Osteocyte (in vitro differentiated cells): ENCODE measurements around the gene DPYD. TPM values are rescaled to one million over a fixed set of nuclear protein-coding genes. Genes with fewer than 3 reads are reported as not detected.

Experiments
- DNase-seq: peaks from one replicate; pipeline ENCODE4 v3.0.0; 2021; ENCODE audit warnings: mixed read lengths; ENCODE audit not compliant: unreplicated experiment; ENCODE audit errors: extremely low spot score
- H3K27ac Mint-ChIP-seq: one replicate; pipeline ENCODE4 v1.8.0; 2021; ENCODE audit warnings: mild to moderate bottlenecking, mixed read lengths; ENCODE audit not compliant: unreplicated experiment
- H3K27me3 Mint-ChIP-seq: one replicate; pipeline ENCODE4 v1.8.0; 2021; ENCODE audit warnings: mixed read lengths; ENCODE audit not compliant: unreplicated experiment
- H3K36me3 Mint-ChIP-seq: one replicate; pipeline ENCODE4 v1.8.0; 2021; ENCODE audit warnings: mixed read lengths; ENCODE audit not compliant: unreplicated experiment
- H3K4me1 Mint-ChIP-seq: one replicate; pipeline ENCODE4 v1.8.0; 2021; ENCODE audit warnings: mixed read lengths; ENCODE audit not compliant: unreplicated experiment
- H3K4me3 Mint-ChIP-seq: one replicate; pipeline ENCODE4 v1.8.0; 2021; ENCODE audit warnings: mild to moderate bottlenecking, moderate library complexity, mixed read lengths; ENCODE audit not compliant: unreplicated experiment
- H3K9me3 Mint-ChIP-seq: one replicate; pipeline ENCODE4 v1.8.0; 2021; ENCODE audit warnings: mixed read lengths; ENCODE audit not compliant: unreplicated experiment
- CTCF ChIP-seq: fragments of 200-600 bp; sonication (generic); IDR thresholded peaks from 2 replicates; pipeline ENCODE4 v1.5.0; 2021; ENCODE audit warnings: antibody characterized with exemption, mild to moderate bottlenecking, moderate library complexity
- total RNA-seq: library from RNA; stranded (reverse); gene quantifications from 2 replicates; pipeline ENCODE4 v1.2.1, GENCODE V29; 2021

DPYD gene
- total RNA-seq, 1 donor from 2014 or later = 44.0 TPM

GRCh38 chr1:97893844-97894243 lies 27.0 kb downstream of the DPYD start:
- no peak overlapping the region for H3K4me3 Mint-ChIP-seq
- no peaks in the 10 kb centered on the region for H3K27me3 Mint-ChIP-seq
- peaks cover 27% of the 10 kb centered on the region for H3K9me3 Mint-ChIP-seq
- no peak for DNase-seq
- no peak overlapping the region for H3K27ac Mint-ChIP-seq
- no peak for TF ChIP-seq CTCF
- peaks cover 10% of the 10 kb centered on the region for H3K4me1 Mint-ChIP-seq
- peaks cover 24% of the 10 kb centered on the region for H3K36me3 Mint-ChIP-seq

GRCh38 chr1:97886199-97886598 lies 34.6 kb downstream of the DPYD start:
- Mint-ChIP-seq H3K4me3 (no peak overlapping the region), H3K36me3 (peaks cover 28% of the 10 kb centered on the region), H3K4me1 (peaks cover 11% of the 10 kb centered on the region), H3K9me3 (peaks cover 32% of the 10 kb centered on the region), H3K27ac (no peak overlapping the region), H3K27me3 (no peaks in the 10 kb centered on the region)
- TF ChIP-seq CTCF = no peak
- no peak for DNase-seq

- H3K27me3 Mint-ChIP-seq = no peaks in the 10 kb centered on the region
- peaks cover 30% of the 10 kb centered on the region for H3K36me3 Mint-ChIP-seq
- H3K27ac Mint-ChIP-seq = no peak overlapping the region
- H3K9me3 Mint-ChIP-seq = peaks cover 16% of the 10 kb centered on the region
- peaks cover 11% of the 10 kb centered on the region for H3K4me1 Mint-ChIP-seq
- no peak for TF ChIP-seq CTCF
- no peak overlapping the region for H3K4me3 Mint-ChIP-seq
- no peak for DNase-seq
Observed at GRCh38 chr1:97883823-97884222, 37.0 kb downstream of the DPYD start.

GRCh38 chr1:97877307-97877706 lies 43.5 kb downstream of the DPYD start:
- Mint-ChIP-seq H3K9me3 (no peaks in the 10 kb centered on the region), H3K27me3 (no peaks in the 10 kb centered on the region)
- DNase-seq = no peak

GRCh38 chr1:97875996-97876395 lies 44.8 kb downstream of the DPYD start:
- H3K4me3 Mint-ChIP-seq = no peak overlapping the region
- no peak for TF ChIP-seq CTCF
- H3K27me3 Mint-ChIP-seq = no peaks in the 10 kb centered on the region
- no peak overlapping the region for H3K27ac Mint-ChIP-seq
- H3K9me3 Mint-ChIP-seq = no peaks in the 10 kb centered on the region
- no peak for DNase-seq
- peaks cover 40% of the 10 kb centered on the region for H3K36me3 Mint-ChIP-seq
- peaks cover 11% of the 10 kb centered on the region for H3K4me1 Mint-ChIP-seq

More at GRCh38 chr1:97877307-97877706, 43.5 kb downstream of the DPYD start:
- peaks cover 35% of the 10 kb centered on the region for H3K36me3 Mint-ChIP-seq
- no peak for TF ChIP-seq CTCF
- H3K4me3 Mint-ChIP-seq = no peak overlapping the region
- peaks cover 11% of the 10 kb centered on the region for H3K4me1 Mint-ChIP-seq
- H3K27ac Mint-ChIP-seq = peak overlapping the region; percentile 38
